Fibroblast of lung (primary cell): ENCODE measurements around the gene TTC23. TPM values are rescaled to one million over a fixed set of nuclear protein-coding genes. Genes with fewer than 3 reads are reported as not detected.

Experiments
- DNase-seq, 2 donors: peaks; one replicate each; pipeline versions ENCODE4 v3.0.0 to v3.0.0-alpha.2; 2010; ENCODE audit warnings: low read depth in 2 of 2
- H2AFZ ChIP-seq: 2 replicates; pipeline ENCODE4 v1.5.1; 2012; ENCODE audit warnings: low read length, control low read depth, inconsistent platforms
- H3K27ac ChIP-seq: 2 replicates; pipeline ENCODE4 v1.5.1; 2011; ENCODE audit warnings: low read length, control low read depth; ENCODE audit not compliant: insufficient read depth
- H3K27me3 ChIP-seq: 2 replicates; pipeline ENCODE4 v1.5.1; 2011; ENCODE audit warnings: mild to moderate bottlenecking, low read length; ENCODE audit not compliant: control insufficient read depth, insufficient read depth
- H3K36me3 ChIP-seq: 2 replicates; pipeline ENCODE4 v1.5.1; 2011; ENCODE audit warnings: low read length; ENCODE audit not compliant: control insufficient read depth, insufficient read depth
- H3K4me1 ChIP-seq: 2 replicates; pipeline ENCODE4 v1.5.1; 2011; ENCODE audit warnings: low read length; ENCODE audit not compliant: control insufficient read depth, insufficient read depth; ENCODE audit errors: extremely low read depth
- H3K4me2 ChIP-seq: 2 replicates; pipeline ENCODE4 v1.5.1; 2011; ENCODE audit warnings: low read length, control low read depth; ENCODE audit not compliant: insufficient read depth; ENCODE audit errors: extremely low read depth
- H3K4me3 ChIP-seq, 4 experiments: fragments of 200-600 bp in 1 of 4; sonication (generic) in 1 of 4; replicated peaks in 1 of 4; 2 replicates each; pipeline ENCODE4 v1.5.1; 2011 to 2016; ENCODE audit warnings: low read length in 4 of 4, low read depth in 3 of 4, mild to moderate bottlenecking in 3 of 4, control low read depth in 2 of 4, inconsistent platforms in 1 of 4, mixed read lengths in 1 of 4; ENCODE audit not compliant: insufficient read depth in 1 of 4; ENCODE audit errors: control extremely low read depth in 1 of 4
- H3K79me2 ChIP-seq: 2 replicates; pipeline ENCODE4 v1.5.1; 2012; ENCODE audit warnings: mild to moderate bottlenecking, low read length, inconsistent platforms; ENCODE audit not compliant: control insufficient read depth, insufficient read depth
- H3K9ac ChIP-seq: 2 replicates; pipeline ENCODE4 v1.5.1; 2011; ENCODE audit warnings: mild to moderate bottlenecking, low read length, control low read depth; ENCODE audit not compliant: insufficient read depth
- H3K9me3 ChIP-seq: 2 replicates; pipeline ENCODE4 v1.5.1; 2012; ENCODE audit warnings: low read depth, low read length; ENCODE audit not compliant: control insufficient read depth, insufficient read depth
- H4K20me1 ChIP-seq: 2 replicates; pipeline ENCODE4 v1.5.1; 2011; ENCODE audit warnings: low read length; ENCODE audit not compliant: control insufficient read depth, insufficient read depth; ENCODE audit errors: extremely low read depth
- EZH2 ChIP-seq: IDR thresholded peaks from 2 replicates; pipeline ENCODE4 v1.5.1; 2012; ENCODE audit warnings: low read length, control low read depth, mild to moderate bottlenecking; ENCODE audit errors: missing control alignments
- polyA plus RNA-seq, 2 donors: library from polyadenylated mRNA; depleted of rRNA in 1 of 2; stranded (reverse) in 1 of 2; unstranded in 1 of 2; fragments of >200 nt; gene quantifications; 2 replicates each; pipeline ENCODE4 v1.2.1, GENCODE V29; 2011 to 2012; ENCODE audit warnings: missing spikeins in 1 of 2
- total RNA-seq: library from RNA; depleted of rRNA; stranded (reverse); fragments of >200 nt; gene quantifications from 2 replicates; pipeline ENCODE4 v1.2.1, GENCODE V29; 2014
- TF ChIP-seq, protein P1 (sequence below), 2 donors: IDR thresholded peaks in 1 of 2; conservative IDR thresholded peaks in 1 of 2; 1 replicate in 1 of 2; 2 replicates in 1 of 2; pipeline ENCODE4 v1.5.1; 2011 to 2012; ENCODE audit warnings: low read length in 2 of 2, control low read depth in 1 of 2, inconsistent platforms in 1 of 2, low read depth in 1 of 2, mild to moderate bottlenecking in 1 of 2

The TTC23 gene
- total and polyA plus RNA-seq, 2 donors (not counting 1 experiment from before 2014, with no cell fraction given), result 3.5 to 30.4 TPM

DNA sequence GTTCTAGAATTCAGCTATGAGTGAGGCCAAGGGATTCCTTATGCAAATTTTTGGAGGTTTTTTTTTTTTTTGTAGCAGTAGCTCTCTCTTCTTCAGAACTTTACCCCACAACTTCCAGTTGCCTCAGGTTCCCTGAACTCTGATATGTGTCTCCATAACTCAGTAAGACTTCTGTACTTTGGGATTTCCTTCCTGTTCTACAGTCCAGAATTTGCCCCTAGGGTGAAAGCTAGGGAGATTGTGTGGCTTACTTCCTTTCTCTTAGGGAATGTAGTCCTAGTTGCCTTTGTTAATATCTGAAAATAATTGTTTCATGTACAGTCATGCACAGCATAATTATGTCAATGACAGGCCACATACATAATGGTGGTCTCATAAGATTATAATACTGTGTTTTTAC lies 32.7 kb upstream of the TTC23 start:
- Histone ChIP-seq H3K9me3 (no peaks in the 10 kb centered on the region), H2AFZ (no peak overlapping the region), H3K36me3 (no peaks in the 10 kb centered on the region), H3K9ac (no peak overlapping the region), H4K20me1 (no peaks in the 10 kb centered on the region), H3K4me3 (no peak overlapping the region), H3K4me2 (no peak overlapping the region), H3K4me1 (peaks cover 2% of the 10 kb centered on the region), H3K27me3 (no peaks in the 10 kb centered on the region), H3K27ac (no peak overlapping the region), H3K79me2 (no peaks in the 10 kb centered on the region)
- TF ChIP-seq, protein P1, sequence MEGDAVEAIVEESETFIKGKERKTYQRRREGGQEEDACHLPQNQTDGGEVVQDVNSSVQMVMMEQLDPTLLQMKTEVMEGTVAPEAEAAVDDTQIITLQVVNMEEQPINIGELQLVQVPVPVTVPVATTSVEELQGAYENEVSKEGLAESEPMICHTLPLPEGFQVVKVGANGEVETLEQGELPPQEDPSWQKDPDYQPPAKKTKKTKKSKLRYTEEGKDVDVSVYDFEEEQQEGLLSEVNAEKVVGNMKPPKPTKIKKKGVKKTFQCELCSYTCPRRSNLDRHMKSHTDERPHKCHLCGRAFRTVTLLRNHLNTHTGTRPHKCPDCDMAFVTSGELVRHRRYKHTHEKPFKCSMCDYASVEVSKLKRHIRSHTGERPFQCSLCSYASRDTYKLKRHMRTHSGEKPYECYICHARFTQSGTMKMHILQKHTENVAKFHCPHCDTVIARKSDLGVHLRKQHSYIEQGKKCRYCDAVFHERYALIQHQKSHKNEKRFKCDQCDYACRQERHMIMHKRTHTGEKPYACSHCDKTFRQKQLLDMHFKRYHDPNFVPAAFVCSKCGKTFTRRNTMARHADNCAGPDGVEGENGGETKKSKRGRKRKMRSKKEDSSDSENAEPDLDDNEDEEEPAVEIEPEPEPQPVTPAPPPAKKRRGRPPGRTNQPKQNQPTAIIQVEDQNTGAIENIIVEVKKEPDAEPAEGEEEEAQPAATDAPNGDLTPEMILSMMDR (conservative IDR thresholded peaks at IDR 0.05 in 1 of 2, IDR thresholded peaks at IDR 0.05 in 1 of 2; ENCODE audit: low read depth in 1 of 2, low read length in 2 of 2), result no peak
- TF ChIP-seq EZH2, result no peak
- no peak for DNase-seq

DNA sequence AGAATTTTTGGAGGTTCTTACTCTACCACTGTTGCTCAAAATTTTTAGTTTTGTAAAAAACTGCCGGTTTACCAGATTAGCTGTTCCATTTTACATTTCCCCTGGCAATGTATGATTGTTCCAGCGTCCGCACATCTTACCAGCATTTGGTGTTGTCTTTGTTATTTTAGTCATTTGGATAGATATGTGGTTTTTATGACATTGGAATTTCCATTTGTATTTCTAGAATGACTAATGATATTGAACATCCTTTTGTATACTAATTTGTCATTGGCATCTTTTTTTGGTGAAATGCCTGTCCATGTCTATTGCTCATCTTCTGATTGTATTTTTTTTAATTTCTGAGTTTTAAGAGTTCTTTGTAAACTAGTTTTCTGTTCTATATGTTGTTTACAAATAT lies 30.4 kb upstream of the TTC23 start:
- no peak overlapping the region for H2AFZ ChIP-seq
- DNase-seq, result no peak
- H3K9ac ChIP-seq, result no peak overlapping the region
- no peak overlapping the region for H3K4me3 ChIP-seq
- H3K27ac ChIP-seq, result no peak overlapping the region
- TF ChIP-seq EZH2, result no peak
- TF ChIP-seq, protein P1 (conservative IDR thresholded peaks at IDR 0.05 in 1 of 2, IDR thresholded peaks at IDR 0.05 in 1 of 2; ENCODE audit: low read depth in 1 of 2, low read length in 2 of 2), result no peak
- no peaks in the 10 kb centered on the region for H3K36me3 ChIP-seq
- no peaks in the 10 kb centered on the region for H3K9me3 ChIP-seq
- H3K4me2 ChIP-seq, result no peak overlapping the region
- peaks cover 2% of the 10 kb centered on the region for H3K4me1 ChIP-seq
- H3K27me3 ChIP-seq, result no peaks in the 10 kb centered on the region
- no peaks in the 10 kb centered on the region for H4K20me1 ChIP-seq
- no peaks in the 10 kb centered on the region for H3K79me2 ChIP-seq

DNA sequence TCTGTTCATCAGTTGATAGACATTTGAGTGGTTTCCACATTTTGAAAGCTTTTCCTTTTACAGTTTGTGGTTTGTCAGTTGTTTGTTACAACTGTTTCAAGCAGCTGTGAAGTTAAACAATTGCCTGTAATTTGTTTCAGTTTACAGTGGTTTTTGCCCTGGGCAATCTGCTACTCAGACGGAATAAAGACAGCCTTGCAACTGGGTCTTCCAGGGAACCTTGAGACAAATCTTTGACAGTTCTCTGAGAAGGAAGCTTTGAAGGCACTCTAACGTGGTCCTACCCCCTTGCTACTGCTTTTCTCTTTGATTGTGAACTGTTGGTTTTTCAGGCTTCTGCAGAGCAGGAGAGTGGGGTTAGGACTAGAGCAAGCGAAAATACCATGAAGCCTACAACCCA lies 29.9 kb upstream of the TTC23 start:
- Histone ChIP-seq H3K4me2 (no peak overlapping the region), H3K4me3 (no peak overlapping the region), H3K36me3 (no peaks in the 10 kb centered on the region), H3K27ac (no peak overlapping the region), H4K20me1 (no peaks in the 10 kb centered on the region), H3K27me3 (no peaks in the 10 kb centered on the region), H3K4me1 (peaks cover 2% of the 10 kb centered on the region), H2AFZ (no peak overlapping the region), H3K79me2 (no peaks in the 10 kb centered on the region), H3K9ac (no peak overlapping the region), H3K9me3 (no peaks in the 10 kb centered on the region)
- DNase-seq, result no peak
- TF ChIP-seq EZH2, result no peak
- TF ChIP-seq, protein P1 (conservative IDR thresholded peaks at IDR 0.05 in 1 of 2, IDR thresholded peaks at IDR 0.05 in 1 of 2; ENCODE audit: low read depth in 1 of 2, low read length in 2 of 2), result no peak
